Activated CD8-positive, alpha-beta T cell treated with anti-CD3 and anti-CD28 coated beads, Interleukin-2, amount 10 ng/mL, durations not matched to agents 7 days and 5 days (primary cell): ENCODE data around the gene ADA. TPM values are rescaled to one million over a fixed set of nuclear protein-coding genes. Genes with fewer than 3 reads are reported as not detected.
A peak's percentile ranks its signal among the peaks of the same experiment; 100 is the strongest.
"Not testable (repeated sequence)": the region's sequence is repeated elsewhere in the genome, so short reads cannot be mapped to it uniquely, and the experiment has no call there.

ENCODE experiments used
- ATAC-seq: fragments of 150-1000 bp; cut with Tn5 transposase; one replicate; pipeline ENCODE4 v1.10.0; 2021; ENCODE audit warnings: moderate library complexity
- CTCF ChIA-PET: fragments of 350-600 bp; sonication (Branson Sonifier 250); formaldehyde crosslinking; loops from one replicate; lab custom pipeline; 2021; ENCODE audit warnings: antibody characterized with exemption; lab: Charles Lee
- POLR2A ChIA-PET: fragments of 350-600 bp; sonication (Branson Sonifier 250); formaldehyde crosslinking; loops from one replicate; lab custom pipeline; 2021; ENCODE audit warnings: antibody characterized with exemption; lab: Charles Lee
- DNase-seq: peaks from one replicate; pipeline ENCODE4 v3.0.0-alpha.2; 2020
- H3K27ac Mint-ChIP-seq: one replicate; pipeline ENCODE4 v1.8.0; 2021; ENCODE audit warnings: mild to moderate bottlenecking, mixed read lengths
- H3K27me3 Mint-ChIP-seq: one replicate; pipeline ENCODE4 v1.8.0; 2021; ENCODE audit warnings: low read depth, mixed read lengths
- H3K36me3 Mint-ChIP-seq: one replicate; pipeline ENCODE4 v1.8.0; 2021; ENCODE audit warnings: low read depth, mixed read lengths
- H3K4me1 Mint-ChIP-seq: one replicate; pipeline ENCODE4 v1.8.0; 2021; ENCODE audit warnings: low read depth, mixed read lengths
- H3K4me3 Mint-ChIP-seq: one replicate; pipeline ENCODE4 v1.8.0; 2021; ENCODE audit warnings: mild to moderate bottlenecking, mixed read lengths
- H3K9me3 Mint-ChIP-seq: one replicate; pipeline ENCODE4 v1.8.0; 2022; ENCODE audit warnings: mixed read lengths; ENCODE audit not compliant: insufficient read depth
- total RNA-seq, 2 experiments: library from RNA; stranded (reverse); gene quantifications; one replicate each; pipeline ENCODE4 v1.2.3, GENCODE V29; 2021

The ADA gene
- total RNA-seq, 2 experiments from 2014 or later, result 110 to 112 TPM

DNA sequence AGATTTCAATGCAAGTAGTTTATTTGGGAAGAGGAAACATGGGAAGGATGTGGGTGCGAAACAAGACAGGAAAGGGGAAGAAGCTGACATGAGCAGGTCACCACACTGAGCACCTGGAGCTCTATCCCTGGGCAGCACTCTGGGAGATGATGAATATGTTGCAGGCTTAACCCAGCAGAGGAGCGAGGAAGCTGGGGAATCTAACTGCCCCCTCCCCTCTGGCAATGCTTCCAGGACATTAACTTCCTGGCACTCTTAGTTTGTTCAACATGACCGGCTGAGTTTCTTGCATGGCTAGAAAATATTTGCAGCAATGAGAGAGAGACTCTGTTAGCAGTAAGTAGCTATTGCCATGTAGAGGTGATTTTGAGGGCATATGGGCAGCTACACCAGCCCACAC, 4.9 kb upstream of the ADA start:
- H3K4me3 Mint-ChIP-seq, result no peak overlapping the region
- no peak overlapping the region for H3K27ac Mint-ChIP-seq
- H3K27me3 Mint-ChIP-seq, result no peaks in the 10 kb centered on the region
- ChIA-PET POLR2A (interaction anchor here (1.1 kb wide), 1 partner anchor 14 kb away, joined by 4 read pairs; no protein-coding TSS in a partner anchor), CTCF (interaction anchor here (1.1 to 1.5 kb wide), 5 partner anchors 27 to 439 kb away, joined by 3 to 5 read pairs (median 4); no protein-coding TSS in a partner anchor)
- ATAC-seq (no peak), DNase-seq (no peak)
- H3K36me3 Mint-ChIP-seq, result peaks cover 58% of the 10 kb centered on the region
- no peaks in the 10 kb centered on the region for H3K9me3 Mint-ChIP-seq
- peaks cover 20% of the 10 kb centered on the region for H3K4me1 Mint-ChIP-seq

DNA sequence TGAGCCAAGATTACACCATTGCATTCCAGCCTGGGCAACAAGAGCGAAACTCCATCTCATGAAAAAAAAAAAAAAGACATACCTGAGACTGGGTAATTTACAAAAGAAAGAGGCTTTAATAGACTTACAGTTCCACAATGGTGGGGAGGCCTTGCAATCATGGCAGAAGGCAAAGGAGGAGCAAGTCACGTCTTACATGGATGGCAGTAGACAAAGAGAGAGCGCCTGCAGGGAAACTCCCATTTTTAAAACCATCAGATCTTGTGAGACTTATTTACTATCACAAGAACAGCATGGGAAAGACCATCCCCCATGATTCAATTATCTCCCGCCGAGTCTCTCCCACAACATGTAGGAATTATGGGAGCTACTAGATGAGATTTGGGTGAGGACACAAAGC, 2.7 kb upstream of the ADA start:
- H3K4me1 Mint-ChIP-seq, result peaks cover 29% of the 10 kb centered on the region
- H3K4me3 Mint-ChIP-seq, H3K27me3 Mint-ChIP-seq, H3K9me3 Mint-ChIP-seq, ATAC-seq, H3K27ac Mint-ChIP-seq, POLR2A ChIA-PET, DNase-seq: not testable (repeated sequence)
- peaks cover 48% of the 10 kb centered on the region for H3K36me3 Mint-ChIP-seq
- CTCF ChIA-PET, result interaction anchor here (1.0 to 1.5 kb wide), 3 partner anchors 10 to 29 kb away, joined by 3 to 7 read pairs (median 3); no protein-coding TSS in a partner anchor

- Mint-ChIP-seq H3K27me3 (no peaks in the 10 kb centered on the region), H3K4me1 (peaks cover 36% of the 10 kb centered on the region), H3K4me3 (peak overlapping the region; percentile 56), H3K9me3 (no peaks in the 10 kb centered on the region), H3K27ac (no peak overlapping the region), H3K36me3 (peaks cover 48% of the 10 kb centered on the region)
- ChIA-PET CTCF (interaction anchor here (1.0 to 1.5 kb wide), 2 partner anchors 10 to 29 kb away, joined by 3 to 7 read pairs; no protein-coding TSS in a partner anchor), POLR2A (interaction anchor here (0.6 kb wide), 1 partner anchor 9 kb away, joined by 3 read pairs; no protein-coding TSS in a partner anchor)
- ATAC-seq, result no peak
- DNase-seq, result no peak
Measured at GRCh38 chr20:44653546-44653945, 2.0 kb upstream of the ADA start.

- peak overlapping the region; percentile 89 for H3K27ac Mint-ChIP-seq
- DNase-seq, result no peak
Measured at GRCh38 chr20:44651434-44651683, 140 bp downstream of the ADA start.

GRCh38 chr20:44650771-44651433, 597 bp downstream of the ADA start:
- POLR2A ChIA-PET, result interaction anchor here (1.1 to 2.1 kb wide), 3 partner anchors 21 to 1193 kb away, joined by 3 to 7 read pairs (median 4); partner anchors contain the start of gene SRSF6
- peak overlapping the region; percentile 89 for H3K27ac Mint-ChIP-seq
- H3K36me3 Mint-ChIP-seq, result peaks cover 54% of the 10 kb centered on the region
- H3K9me3 Mint-ChIP-seq, result no peaks in the 10 kb centered on the region
- peak; percentile 51 for DNase-seq
- CTCF ChIA-PET, result interaction anchor here (1.1 to 11.1 kb wide), 5 partner anchors 15 to 41 kb away, joined by 3 to 150 read pairs (median 4); no protein-coding TSS in a partner anchor
- H3K4me1 Mint-ChIP-seq, result peaks cover 60% of the 10 kb centered on the region
- H3K27me3 Mint-ChIP-seq, result no peaks in the 10 kb centered on the region
- H3K4me3 Mint-ChIP-seq, result peak overlapping the region; percentile 93
- ATAC-seq, result peak; percentile 61

More at GRCh38 chr20:44651434-44651683, 140 bp downstream of the ADA start:
- H3K4me1 Mint-ChIP-seq, result peaks cover 57% of the 10 kb centered on the region
- POLR2A ChIA-PET, result interaction anchor here (1.1 to 2.1 kb wide), 2 partner anchors 21 to 1193 kb away, joined by 3 to 7 read pairs; partner anchors contain the start of gene SRSF6
- peaks cover 52% of the 10 kb centered on the region for H3K36me3 Mint-ChIP-seq
- peak overlapping the region; percentile 93 for H3K4me3 Mint-ChIP-seq
- no peak for ATAC-seq
- CTCF ChIA-PET, result interaction anchor here (1.1 to 11.1 kb wide), 4 partner anchors 15 to 41 kb away, joined by 3 to 150 read pairs (median 4); no protein-coding TSS in a partner anchor
- H3K27me3 Mint-ChIP-seq, result no peaks in the 10 kb centered on the region
- H3K9me3 Mint-ChIP-seq, result no peaks in the 10 kb centered on the region

DNA sequence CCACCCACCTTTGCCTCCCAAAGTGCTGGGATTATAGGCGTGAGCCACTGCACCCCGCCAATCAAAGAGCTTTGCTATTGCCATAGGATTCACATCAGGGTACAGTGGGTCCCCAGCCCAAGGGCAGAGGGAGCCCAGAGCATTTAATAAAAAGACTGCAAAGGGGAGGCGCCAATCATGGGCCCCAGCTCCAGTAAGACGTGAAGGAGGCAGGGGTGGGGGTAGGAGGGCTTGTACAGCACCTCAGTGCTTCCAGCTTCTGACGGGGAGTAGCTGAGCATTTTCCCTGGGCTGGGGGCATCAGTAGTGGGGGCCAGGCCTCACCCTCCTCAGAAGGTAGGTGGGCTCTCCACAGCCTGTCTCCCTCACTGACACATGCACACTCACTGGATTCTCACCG, 1.5 kb downstream of the ADA start:
- POLR2A ChIA-PET, result interaction anchor here (0.8 to 2.1 kb wide), 3 partner anchors 12 to 31 kb away, joined by 3 to 7 read pairs (median 4); no protein-coding TSS in a partner anchor
- peak overlapping the region; percentile 93 for H3K4me3 Mint-ChIP-seq
- no peak for DNase-seq

GRCh38 chr20:44649126-44649525, 2.4 kb downstream of the ADA start:
- no peak for ATAC-seq
- no peak for DNase-seq
- H3K4me3 Mint-ChIP-seq, result peak overlapping the region; percentile 93
- peak overlapping the region; percentile 99 for H3K27ac Mint-ChIP-seq
- POLR2A ChIA-PET, result no interaction called here
- CTCF ChIA-PET, result interaction anchor here (1.0 to 11.1 kb wide), 4 partner anchors 34 to 50 kb away, joined by 3 to 150 read pairs (median 4); no protein-coding TSS in a partner anchor
- peaks cover 47% of the 10 kb centered on the region for H3K36me3 Mint-ChIP-seq
- H3K4me1 Mint-ChIP-seq, result peaks cover 77% of the 10 kb centered on the region
- H3K27me3 Mint-ChIP-seq, result no peaks in the 10 kb centered on the region
- H3K9me3 Mint-ChIP-seq, result no peaks in the 10 kb centered on the region

More for the DNA sequence above, 1.5 kb downstream of the ADA start:
- Mint-ChIP-seq H3K27ac (peak overlapping the region; percentile 89), H3K9me3 (no peaks in the 10 kb centered on the region), H3K27me3 (no peaks in the 10 kb centered on the region), H3K4me1 (peaks cover 68% of the 10 kb centered on the region), H3K36me3 (peaks cover 56% of the 10 kb centered on the region)
- CTCF ChIA-PET, result interaction anchor here (1.0 to 11.1 kb wide), 5 partner anchors 17 to 51 kb away, joined by 3 to 150 read pairs (median 4); no protein-coding TSS in a partner anchor
- no peak for ATAC-seq

DNA sequence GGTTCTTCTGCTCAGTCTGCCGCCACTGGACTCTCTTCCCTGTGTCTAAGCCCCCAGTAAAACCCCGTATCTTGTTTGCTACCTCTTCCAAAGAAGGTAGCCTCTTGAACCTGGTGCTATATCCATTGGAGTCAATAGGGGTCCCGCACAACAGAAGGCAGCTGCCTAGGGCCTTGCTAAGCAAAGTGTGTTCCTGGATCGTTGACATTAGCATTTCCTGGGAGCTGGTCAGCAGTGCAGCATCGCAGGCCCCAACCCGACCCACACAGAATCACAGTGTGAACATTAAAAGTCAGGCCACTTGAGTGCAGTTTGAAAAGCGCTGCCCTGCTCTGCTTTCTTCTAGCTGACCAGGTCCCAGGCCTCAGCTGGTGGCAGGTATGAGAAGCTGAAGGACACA, 2.9 kb downstream of the ADA start:
- CTCF ChIA-PET, result interaction anchor here (1.4 to 11.1 kb wide), 3 partner anchors 35 to 50 kb away, joined by 3 to 150 read pairs (median 5); no protein-coding TSS in a partner anchor
- Mint-ChIP-seq H3K36me3 (peaks cover 45% of the 10 kb centered on the region), H3K4me1 (peaks cover 81% of the 10 kb centered on the region), H3K27me3 (no peaks in the 10 kb centered on the region), H3K9me3 (no peaks in the 10 kb centered on the region), H3K27ac (peak overlapping the region; percentile 99), H3K4me3 (peak overlapping the region; percentile 6)
- ATAC-seq (no peak), DNase-seq (no peak)
- POLR2A ChIA-PET, result no interaction called here

DNA sequence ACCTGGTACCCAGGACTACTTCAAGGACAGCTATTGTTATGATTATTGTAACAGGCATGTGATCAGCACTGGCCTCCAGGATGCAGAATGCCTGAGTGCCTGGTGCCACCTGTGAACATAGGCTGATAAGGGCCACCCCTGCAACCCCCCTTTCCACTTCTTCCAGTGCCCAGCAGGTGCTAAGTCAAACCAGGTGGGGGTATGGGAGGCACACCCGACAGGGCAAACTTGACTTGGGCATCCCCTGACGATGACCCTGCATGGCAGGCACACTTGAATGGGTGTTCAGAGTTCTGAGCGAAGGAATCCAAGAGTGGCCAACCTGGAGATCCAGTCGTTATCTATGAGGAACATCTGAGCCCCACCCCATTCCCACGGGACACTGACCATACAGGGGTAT, 3.4 kb downstream of the ADA start:
- ATAC-seq (no peak), DNase-seq (no peak)
- Mint-ChIP-seq H3K9me3 (no peaks in the 10 kb centered on the region), H3K27me3 (no peaks in the 10 kb centered on the region), H3K36me3 (peaks cover 44% of the 10 kb centered on the region), H3K4me3 (no peak overlapping the region), H3K4me1 (peaks cover 81% of the 10 kb centered on the region), H3K27ac (peak overlapping the region; percentile 99)
- CTCF ChIA-PET, result interaction anchor here (1.0 to 11.1 kb wide), 4 partner anchors 20 to 49 kb away, joined by 3 to 150 read pairs (median 4); no protein-coding TSS in a partner anchor
- POLR2A ChIA-PET, result no interaction called here

DNA sequence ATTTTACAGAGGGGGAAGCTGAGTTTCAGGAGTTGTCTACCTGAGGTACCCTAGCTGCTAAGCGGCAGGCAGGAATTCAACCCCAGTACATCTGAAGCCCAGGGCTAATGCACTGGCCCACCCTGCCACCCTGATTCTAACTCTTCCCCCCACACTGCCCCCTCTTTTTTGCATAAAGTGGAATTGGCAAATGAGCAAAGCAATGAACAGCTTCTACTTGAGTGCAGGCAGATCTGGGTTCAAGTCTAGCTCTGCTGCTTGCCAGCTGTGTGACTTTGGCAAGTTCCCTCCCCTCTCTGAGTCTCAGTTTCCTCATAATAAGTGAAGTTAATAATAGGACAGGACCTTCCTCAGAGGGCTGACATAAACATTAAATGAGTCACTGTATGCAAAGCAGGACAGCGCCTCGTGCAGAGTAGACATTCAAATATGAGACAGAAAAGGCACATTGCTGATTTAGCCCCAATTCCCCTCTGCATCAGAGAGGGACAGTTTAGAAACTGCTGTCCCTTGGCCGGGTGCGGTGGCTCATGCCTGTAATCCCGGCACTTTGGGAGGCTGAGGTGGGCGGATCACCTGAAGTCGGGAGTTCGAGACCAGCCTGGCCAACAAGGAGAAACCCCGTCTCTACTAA, 4.7 kb downstream of the ADA start:
- ATAC-seq (no peak), DNase-seq (no peak)
- CTCF ChIA-PET, result interaction anchor here (1.0 to 11.1 kb wide), 7 partner anchors 10 to 86 kb away, joined by 3 to 150 read pairs (median 4); no protein-coding TSS in a partner anchor
- Mint-ChIP-seq H3K9me3 (no peaks in the 10 kb centered on the region), H3K27me3 (no peaks in the 10 kb centered on the region), H3K36me3 (peaks cover 51% of the 10 kb centered on the region), H3K4me3 (peak overlapping the region; percentile 73), H3K27ac (peak overlapping the region; percentile 99), H3K4me1 (peaks cover 90% of the 10 kb centered on the region)
- POLR2A ChIA-PET, result interaction anchor here (1.1 to 2.7 kb wide), 3 partner anchors 25 to 239 kb away, joined by 3 to 9 read pairs (median 5); partner anchors contain the start of gene YWHAB

DNA sequence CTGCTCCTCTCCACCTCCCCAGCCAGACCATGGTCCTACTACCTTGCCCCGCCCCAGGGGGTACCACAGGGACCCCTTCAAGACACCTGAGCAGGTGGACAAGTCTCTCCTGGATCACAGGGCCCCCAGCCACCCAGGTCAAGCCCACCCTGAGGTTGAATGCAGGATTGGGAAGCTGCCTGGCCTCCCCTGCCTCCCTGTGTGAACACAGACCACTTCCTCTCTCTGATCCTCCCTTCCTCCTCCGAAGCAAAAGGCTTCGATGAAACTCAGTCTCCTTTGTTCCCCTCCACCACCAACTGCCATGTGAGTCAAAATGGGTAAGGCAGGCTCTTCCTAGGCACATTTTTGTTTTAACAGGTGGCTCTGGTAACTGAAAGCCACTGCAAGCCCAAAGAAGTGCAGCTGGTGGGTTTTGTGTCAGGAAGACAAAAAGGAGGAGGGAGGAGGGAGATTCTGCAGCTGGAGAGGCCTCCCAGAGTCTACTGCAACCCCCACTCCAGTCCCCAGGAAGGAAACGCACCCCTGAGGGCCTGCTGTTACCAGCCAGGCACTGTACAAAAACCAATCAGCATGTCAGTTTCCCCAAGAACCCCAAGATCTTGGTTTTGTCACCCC, 5.4 kb downstream of the ADA start:
- DNase-seq (peak; percentile 67), ATAC-seq (peak; percentile 23)
- Mint-ChIP-seq H3K4me1 (peaks cover 96% of the 10 kb centered on the region), H3K27me3 (no peaks in the 10 kb centered on the region), H3K27ac (peak overlapping the region; percentile 99), H3K9me3 (no peaks in the 10 kb centered on the region), H3K4me3 (peak overlapping the region; percentile 73), H3K36me3 (peaks cover 54% of the 10 kb centered on the region)
- ChIA-PET CTCF (interaction anchor here (1.0 to 11.1 kb wide), 7 partner anchors 9 to 243 kb away, joined by 3 to 150 read pairs (median 4); no protein-coding TSS in a partner anchor), POLR2A (interaction anchor here (0.5 to 2.7 kb wide), 6 partner anchors 10 to 1188 kb away, joined by 3 to 9 read pairs (median 4); partner anchors contain the start of gene YWHAB)
